ENCODE results near the gene PAWR. TPM values are rescaled to one million over a fixed set of nuclear protein-coding genes. Genes with fewer than 3 reads are reported as not detected.
A peak's percentile ranks its signal among the peaks of the same experiment; 100 is the strongest.
"Not testable (repeated sequence)": the region's sequence is repeated elsewhere in the genome, so short reads cannot be mapped to it uniquely, and the experiment has no call there.

PAWR gene
- total and polyA plus RNA-seq, 5 experiments from 2014 or later, result 0.38 to 8.1 (median 2.2) TPM

DNA sequence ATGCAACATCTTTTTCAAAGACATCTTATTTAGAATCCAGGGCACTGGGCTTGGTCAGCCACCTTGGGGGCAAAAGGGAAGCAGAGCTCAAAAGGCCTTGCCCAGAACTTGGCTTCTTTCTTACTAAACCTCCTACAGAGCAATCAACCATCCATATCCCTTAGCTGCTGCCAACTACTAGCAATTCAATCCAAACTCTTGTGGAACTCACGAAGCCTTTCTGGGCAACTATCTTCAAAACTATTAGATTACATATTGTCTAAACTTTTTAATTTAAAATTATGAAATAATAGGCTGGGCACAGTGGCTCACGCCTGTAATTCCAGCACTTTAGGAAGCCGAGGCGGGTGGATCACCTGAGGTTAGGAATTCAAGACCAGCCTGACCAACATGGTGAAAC lies 95.5 kb downstream of the PAWR start:
- no peak for ATAC-seq
- H3K36me3 Mint-ChIP-seq, result no peaks in the 10 kb centered on the region
- peaks cover 0 to 1% (median 0%) of the 10 kb centered on the region in 4 donors for H3K4me1 Mint-ChIP-seq
- no peaks in the 10 kb centered on the region for H3K27me3 Mint-ChIP-seq
- DNase-seq, result no peak
- no peak overlapping the region for H3K4me3 Mint-ChIP-seq
- POLR2A ChIA-PET, result no interaction called here
- H3K9me3 Mint-ChIP-seq, result no peaks in the 10 kb centered on the region
- no peak overlapping the region for H3K27ac Mint-ChIP-seq

DNA sequence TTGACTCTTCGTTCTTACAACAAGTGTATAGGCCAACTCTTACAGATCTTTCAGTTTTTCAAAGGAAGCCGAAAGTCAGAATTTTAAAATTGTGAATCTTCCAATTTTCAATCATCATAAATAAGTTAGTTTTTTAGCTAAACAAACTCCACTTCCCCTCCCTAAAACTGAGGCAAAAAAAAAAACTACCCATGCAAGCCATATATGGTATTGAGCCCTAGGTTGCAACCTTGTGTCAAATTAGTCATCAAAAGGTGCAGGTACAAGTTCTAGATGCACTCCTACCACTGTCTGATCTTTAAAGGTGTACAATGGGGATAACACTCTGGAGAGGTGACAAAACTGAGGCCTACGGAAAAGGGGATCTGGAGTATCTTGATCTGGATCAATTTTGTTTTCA lies 97.9 kb downstream of the PAWR start:
- Mint-ChIP-seq H3K4me3 (no peak overlapping the region), H3K9me3 (no peaks in the 10 kb centered on the region), H3K27ac (no peak overlapping the region), H3K4me1 (no peaks in the 10 kb centered on the region), H3K36me3 (no peaks in the 10 kb centered on the region), H3K27me3 (no peaks in the 10 kb centered on the region)
- POLR2A ChIA-PET, result no interaction called here
- ATAC-seq, result no peak
- no peak for DNase-seq

DNA sequence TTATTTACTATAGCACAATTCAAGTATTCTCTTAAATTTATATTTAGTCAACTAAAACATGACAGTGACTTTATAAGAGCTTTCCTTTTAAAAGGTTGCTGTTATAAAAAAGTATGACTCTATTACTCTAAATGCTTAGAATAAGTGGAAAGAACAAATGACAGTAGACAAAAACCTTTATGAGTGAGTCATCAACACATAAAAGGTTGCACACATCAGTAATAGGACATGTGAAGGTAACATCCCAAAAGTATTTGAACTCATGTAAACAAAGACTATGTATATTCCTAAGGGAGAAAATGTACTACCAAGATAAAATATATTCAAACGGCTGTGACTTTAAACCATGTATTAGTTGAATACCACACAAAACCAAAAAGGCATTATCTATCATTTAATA lies 98.8 kb downstream of the PAWR start:
- H3K27ac Mint-ChIP-seq, result no peak overlapping the region

DNA sequence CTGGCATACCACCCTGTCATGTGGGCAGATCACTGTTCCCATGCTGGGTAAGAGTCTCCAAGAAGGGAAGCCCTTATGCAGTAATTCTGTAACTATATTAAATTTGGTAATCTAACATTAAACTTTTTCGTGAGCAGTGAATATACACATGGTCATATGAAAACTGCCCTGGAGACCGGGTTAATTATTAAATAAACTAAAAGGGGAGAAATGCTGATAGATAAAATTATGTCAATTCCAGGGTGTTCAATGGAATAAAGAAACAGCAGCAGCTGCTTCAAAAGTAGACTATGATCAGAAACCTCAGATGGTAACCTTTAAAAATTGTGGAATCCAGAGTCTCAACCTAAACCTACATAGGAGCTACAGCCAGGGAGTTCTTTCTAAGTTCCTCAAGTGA lies 100.0 kb downstream of the PAWR start:
- DNase-seq (no peak), ATAC-seq (no peak)
- no peak overlapping the region for H3K4me3 Mint-ChIP-seq
- H3K27ac Mint-ChIP-seq, result peak overlapping the region in 1 of 10 donors; percentile 49
- no peaks in the 10 kb centered on the region for H3K4me1 Mint-ChIP-seq
- no peaks in the 10 kb centered on the region for H3K36me3 Mint-ChIP-seq
- no peaks in the 10 kb centered on the region for H3K9me3 Mint-ChIP-seq
- POLR2A ChIA-PET, result no interaction called here
- H3K27me3 Mint-ChIP-seq, result no peaks in the 10 kb centered on the region

More for the DNA sequence above, 98.8 kb downstream of the PAWR start:
- Mint-ChIP-seq H3K4me3 (no peak overlapping the region), H3K4me1 (no peaks in the 10 kb centered on the region), H3K27me3 (no peaks in the 10 kb centered on the region), H3K36me3 (no peaks in the 10 kb centered on the region), H3K9me3 (no peaks in the 10 kb centered on the region)
- DNase-seq, result no peak
- ATAC-seq, result no peak
- POLR2A ChIA-PET, result no interaction called here

DNA sequence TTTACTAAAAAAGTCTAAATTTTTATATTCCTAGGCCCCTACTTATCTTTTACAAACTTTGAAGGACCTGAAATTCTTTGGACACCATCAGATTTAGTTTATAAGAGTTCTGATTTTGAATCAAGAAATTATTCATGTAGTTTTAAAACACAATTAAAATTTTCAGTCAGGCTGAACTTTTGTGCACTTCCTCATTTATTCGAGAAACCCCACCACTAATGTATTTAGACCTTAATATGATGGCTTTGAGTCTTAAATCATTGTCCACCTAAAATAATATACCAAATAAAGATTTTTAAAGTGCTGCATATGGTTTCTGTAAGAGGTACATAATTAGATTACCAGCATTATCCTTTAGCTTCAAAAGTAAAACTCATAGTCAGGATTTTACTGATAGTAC lies 103.4 kb downstream of the PAWR start:
- no peak overlapping the region for H3K27ac Mint-ChIP-seq
- H3K9me3 Mint-ChIP-seq, result no peaks in the 10 kb centered on the region
- H3K4me1 Mint-ChIP-seq, result no peaks in the 10 kb centered on the region
- POLR2A ChIA-PET, result no interaction called here
- no peak for ATAC-seq
- H3K36me3 Mint-ChIP-seq, result no peaks in the 10 kb centered on the region
- H3K27me3 Mint-ChIP-seq, result no peaks in the 10 kb centered on the region
- no peak for DNase-seq
- no peak overlapping the region for H3K4me3 Mint-ChIP-seq

DNA sequence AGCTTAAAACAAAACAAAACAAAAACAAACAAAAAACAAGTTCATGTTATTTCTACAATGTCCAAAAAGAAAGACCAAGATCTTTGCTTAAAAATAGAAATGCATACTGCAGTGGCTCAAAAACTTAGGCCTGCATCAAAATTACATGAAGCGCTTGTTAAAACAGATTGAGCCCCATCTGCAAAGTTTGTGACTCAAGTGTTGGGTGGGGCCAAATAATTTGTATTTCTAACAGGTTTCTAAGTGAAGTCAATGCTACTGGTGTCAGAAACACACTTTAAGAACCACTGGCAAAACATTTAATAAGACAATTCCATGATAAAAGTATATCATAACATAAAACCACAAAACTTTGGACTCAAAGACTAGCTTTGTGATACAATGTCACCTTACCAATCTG lies 105.6 kb downstream of the PAWR start:
- H3K4me1 Mint-ChIP-seq, result no peaks in the 10 kb centered on the region
- H3K36me3 Mint-ChIP-seq, result no peaks in the 10 kb centered on the region
- H3K9me3 Mint-ChIP-seq, result no peaks in the 10 kb centered on the region
- no peak overlapping the region for H3K4me3 Mint-ChIP-seq
- no peaks in the 10 kb centered on the region for H3K27me3 Mint-ChIP-seq
- no peak for ATAC-seq
- POLR2A ChIA-PET, result no interaction called here
- no peak overlapping the region for H3K27ac Mint-ChIP-seq
- no peak for DNase-seq

DNA sequence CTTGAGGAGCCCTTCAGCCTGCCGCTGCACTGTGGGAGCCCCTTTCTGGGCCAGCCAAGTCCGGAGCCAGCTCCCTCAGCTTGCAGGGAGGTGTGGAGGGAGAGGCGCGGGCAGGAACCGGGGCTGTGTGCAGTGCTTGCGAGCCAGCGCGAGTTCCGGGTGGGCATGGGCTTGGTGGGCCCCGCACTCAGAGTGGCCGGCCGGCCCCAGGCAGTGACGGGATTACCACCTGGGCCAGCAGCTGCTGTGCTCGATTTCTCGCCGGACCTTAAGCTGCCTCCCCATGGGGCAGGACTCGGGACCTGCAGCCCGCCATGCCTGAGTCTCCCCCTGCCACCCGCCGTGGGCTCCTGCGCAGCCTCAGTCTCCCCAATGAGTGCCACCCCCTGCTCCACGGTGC lies 116.9 kb downstream of the PAWR start:
- H3K9me3 Mint-ChIP-seq, result peaks cover 8 to 41% (median 19%) of the 10 kb centered on the region in 9 donors
- no peak overlapping the region for H3K4me3 Mint-ChIP-seq
- POLR2A ChIA-PET, result no interaction called here
- no peak for ATAC-seq
- DNase-seq, result no peak
- no peak overlapping the region for H3K27ac Mint-ChIP-seq
- peaks cover 0 to 6% (median 5%) of the 10 kb centered on the region in 3 donors for H3K36me3 Mint-ChIP-seq
- no peaks in the 10 kb centered on the region for H3K4me1 Mint-ChIP-seq
- H3K27me3 Mint-ChIP-seq, result peaks cover 0 to 9% (median 0%) of the 10 kb centered on the region in 5 donors

DNA sequence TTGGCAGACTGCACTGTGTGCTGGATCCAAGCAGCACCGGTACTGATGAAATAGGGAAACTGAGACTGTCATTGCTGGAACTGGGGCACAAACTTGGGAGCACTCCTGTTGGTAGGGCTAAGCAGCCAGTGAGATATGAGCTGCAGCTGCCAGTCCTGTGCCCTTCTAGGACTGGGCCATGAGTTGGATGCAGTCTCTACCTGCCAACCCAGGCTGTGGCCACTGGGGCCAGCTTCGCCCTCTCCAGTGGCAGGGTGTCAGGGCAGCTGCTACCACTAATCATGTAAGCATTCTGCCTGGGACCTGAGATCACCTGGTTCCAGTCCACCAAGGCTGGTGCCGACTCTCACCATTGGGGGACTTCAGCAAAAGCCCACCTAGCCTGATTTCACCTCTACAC lies 121.1 kb downstream of the PAWR start:
- H3K27me3 Mint-ChIP-seq, result peaks cover 0 to 7% (median 0%) of the 10 kb centered on the region in 5 donors
- POLR2A ChIA-PET, result no interaction called here

DNA sequence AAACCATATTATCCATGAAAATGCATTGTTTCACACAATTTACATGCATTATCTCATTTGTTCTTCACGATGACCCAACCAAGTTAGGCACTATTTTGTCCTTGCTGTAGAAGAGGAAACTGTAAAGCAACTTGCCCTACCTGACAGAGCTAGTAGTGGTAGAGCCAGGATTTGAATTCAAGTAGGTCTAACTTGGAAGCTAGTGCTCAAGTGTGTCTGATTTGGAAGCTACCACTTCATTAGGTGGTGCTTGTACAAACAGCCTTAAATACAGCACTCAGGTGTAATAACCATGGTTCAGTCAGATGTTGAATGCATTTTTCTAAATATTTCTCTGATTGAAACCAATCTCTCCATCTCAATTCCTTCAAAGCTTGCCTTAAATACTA lies 123.6 kb downstream of the PAWR start:
- peaks cover 0 to 5% (median 3%) of the 10 kb centered on the region in 3 donors for H3K36me3 Mint-ChIP-seq
- H3K4me3 Mint-ChIP-seq, result no peak overlapping the region
- POLR2A ChIA-PET, result no interaction called here
- no peak for DNase-seq
- H3K9me3 Mint-ChIP-seq, result peaks cover 0 to 15% (median 6%) of the 10 kb centered on the region in 9 donors
- H3K27ac Mint-ChIP-seq, result no peak overlapping the region
- peaks cover 0 to 7% (median 0%) of the 10 kb centered on the region in 5 donors for H3K27me3 Mint-ChIP-seq
- peaks cover 0 to 10% (median 0%) of the 10 kb centered on the region in 4 donors for H3K4me1 Mint-ChIP-seq
- ATAC-seq, result no peak

More for the DNA sequence above, 121.1 kb downstream of the PAWR start:
- no peak overlapping the region for H3K27ac Mint-ChIP-seq
- H3K36me3 Mint-ChIP-seq, result peaks cover 0 to 9% (median 5%) of the 10 kb centered on the region in 3 donors
- peaks cover 0 to 10% (median 0%) of the 10 kb centered on the region in 4 donors for H3K4me1 Mint-ChIP-seq
- DNase-seq, result no peak
- no peak overlapping the region for H3K4me3 Mint-ChIP-seq
- no peak for ATAC-seq
- peaks cover 4 to 32% (median 13%) of the 10 kb centered on the region in 9 donors for H3K9me3 Mint-ChIP-seq

DNA sequence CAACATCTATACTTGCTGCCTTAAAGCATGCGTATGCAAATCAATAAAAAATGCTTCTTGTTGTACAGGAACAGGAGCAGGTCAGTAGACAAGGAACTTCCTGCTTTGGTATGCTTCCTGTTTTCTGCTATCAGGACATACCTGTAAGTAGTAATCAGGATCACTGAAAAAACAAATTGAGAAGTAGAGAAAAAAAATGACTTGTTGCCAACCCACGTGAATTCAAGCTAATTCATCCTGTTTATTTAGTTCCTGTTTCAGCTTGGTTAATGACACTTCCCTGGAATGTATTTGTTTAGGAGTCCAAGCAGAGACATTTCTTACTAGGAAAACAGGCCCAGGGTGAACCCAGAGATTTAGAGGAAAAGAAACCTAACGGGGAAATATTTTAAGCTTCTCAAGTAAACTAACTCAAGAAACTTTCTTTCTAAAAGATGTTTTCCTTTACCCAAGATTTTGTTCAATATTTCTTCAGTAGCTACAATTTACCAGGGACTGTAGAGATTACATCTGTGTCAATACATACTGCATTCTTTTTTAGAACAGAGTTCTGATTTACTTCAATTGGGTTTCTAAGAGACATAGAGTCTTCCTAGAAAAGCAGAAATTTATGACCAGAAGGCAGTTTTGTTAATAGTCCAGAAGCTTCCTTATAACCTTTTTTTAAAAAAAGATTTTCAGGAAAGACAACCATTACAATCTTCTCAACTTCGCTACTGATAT lies 124.2 kb downstream of the PAWR start:
- Mint-ChIP-seq H3K9me3 (peaks cover 0 to 10% (median 5%) of the 10 kb centered on the region in 9 donors), H3K36me3 (peaks cover 0 to 5% (median 3%) of the 10 kb centered on the region in 3 donors), H3K4me1 (peaks cover 0 to 10% (median 0%) of the 10 kb centered on the region in 4 donors), H3K4me3 (no peak overlapping the region), H3K27ac (peak overlapping the region in 1 of 10 donors; percentile 2), H3K27me3 (peaks cover 0 to 7% (median 0%) of the 10 kb centered on the region in 5 donors)
- DNase-seq (no peak), ATAC-seq (no peak)
- POLR2A ChIA-PET, result no interaction called here

DNA sequence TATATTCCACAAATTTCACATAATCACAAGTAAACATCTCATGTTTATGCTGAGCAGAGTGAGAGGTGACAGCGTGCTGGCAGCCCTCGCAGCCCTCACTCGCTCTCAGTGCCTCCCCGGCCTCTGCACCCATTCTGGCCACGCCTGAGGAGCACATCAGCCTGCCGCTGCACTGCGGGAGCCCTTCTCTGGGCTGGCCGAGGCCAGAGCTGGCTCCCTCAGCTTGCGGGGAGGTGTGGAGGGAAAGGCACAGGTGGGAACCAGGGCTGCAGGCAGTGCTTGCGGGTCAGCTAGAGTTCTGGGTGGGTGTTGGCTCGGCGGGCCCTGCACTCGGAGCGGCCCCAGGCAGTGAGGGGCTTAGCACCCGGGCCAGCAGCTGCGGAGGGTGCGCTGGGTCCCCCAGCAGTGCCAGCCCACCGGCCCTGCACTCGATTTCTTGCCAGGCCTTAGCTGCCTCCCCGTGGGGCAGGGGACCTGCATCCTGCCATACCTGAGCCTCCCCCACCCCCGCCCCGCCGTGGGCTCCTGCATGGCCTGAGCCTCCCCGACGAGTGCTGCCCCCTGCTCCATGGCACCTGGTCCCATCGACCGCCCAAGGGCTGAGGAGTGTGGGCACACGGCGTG lies 125.9 kb downstream of the PAWR start:
- H3K36me3 Mint-ChIP-seq, POLR2A ChIA-PET, H3K27ac Mint-ChIP-seq, ATAC-seq, H3K4me3 Mint-ChIP-seq, H3K4me1 Mint-ChIP-seq, DNase-seq, H3K27me3 Mint-ChIP-seq, H3K9me3 Mint-ChIP-seq: not testable (repeated sequence)

DNA sequence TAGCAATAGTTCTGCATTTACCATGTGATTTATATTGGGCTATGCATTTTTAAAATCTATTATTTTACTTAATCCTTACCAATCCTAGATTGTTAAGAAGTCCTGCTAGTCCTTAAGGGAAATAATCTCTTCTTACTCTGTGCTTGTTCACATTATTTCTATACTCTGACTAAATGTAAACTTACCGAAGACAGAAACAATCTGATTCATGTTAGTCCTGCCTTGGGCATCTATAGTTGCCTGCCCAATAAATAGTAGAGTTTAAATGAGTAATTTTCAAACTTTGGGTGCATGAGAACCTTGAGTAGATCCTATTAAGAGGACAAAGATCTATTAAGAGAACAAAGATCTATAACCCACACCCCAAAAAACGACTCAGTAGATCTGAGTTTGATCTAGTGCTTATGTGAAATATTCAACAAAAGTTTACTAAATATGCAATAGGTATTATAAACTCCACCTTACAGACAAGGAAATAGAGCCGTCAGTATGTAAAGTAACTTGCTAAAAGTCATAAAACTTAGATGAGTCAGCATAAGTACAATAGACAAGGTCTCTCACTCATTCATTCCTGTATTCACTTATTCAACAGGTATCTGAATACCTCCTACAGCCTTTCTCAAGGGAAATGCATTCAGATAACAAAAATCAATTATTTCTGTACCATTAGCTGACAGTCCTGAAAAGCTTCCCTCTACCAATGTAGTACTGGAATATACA lies 127.6 kb downstream of the PAWR start:
- no peak overlapping the region for H3K4me3 Mint-ChIP-seq
- H3K4me1 Mint-ChIP-seq, result peaks cover 0 to 10% (median 0%) of the 10 kb centered on the region in 4 donors
- peaks cover 0 to 7% (median 0%) of the 10 kb centered on the region in 5 donors for H3K27me3 Mint-ChIP-seq
- no peak overlapping the region for H3K27ac Mint-ChIP-seq
- POLR2A ChIA-PET, result no interaction called here
- ATAC-seq, result no peak
- no peak for DNase-seq
- H3K9me3 Mint-ChIP-seq, result peaks cover 0 to 2% (median 0%) of the 10 kb centered on the region in 9 donors
- H3K36me3 Mint-ChIP-seq, result no peaks in the 10 kb centered on the region
